ENCODE data around the gene CDC42BPG. TPM values are rescaled to one million over a fixed set of nuclear protein-coding genes. Genes with fewer than 3 reads are reported as not detected.
"Not testable (repeated sequence)": the region's sequence is repeated elsewhere in the genome, so short reads cannot be mapped to it uniquely, and the experiment has no call there.

CDC42BPG gene
- polyA plus RNA-seq, 3 donors, result 4.3 to 5.1 (median 4.3) TPM

DNA sequence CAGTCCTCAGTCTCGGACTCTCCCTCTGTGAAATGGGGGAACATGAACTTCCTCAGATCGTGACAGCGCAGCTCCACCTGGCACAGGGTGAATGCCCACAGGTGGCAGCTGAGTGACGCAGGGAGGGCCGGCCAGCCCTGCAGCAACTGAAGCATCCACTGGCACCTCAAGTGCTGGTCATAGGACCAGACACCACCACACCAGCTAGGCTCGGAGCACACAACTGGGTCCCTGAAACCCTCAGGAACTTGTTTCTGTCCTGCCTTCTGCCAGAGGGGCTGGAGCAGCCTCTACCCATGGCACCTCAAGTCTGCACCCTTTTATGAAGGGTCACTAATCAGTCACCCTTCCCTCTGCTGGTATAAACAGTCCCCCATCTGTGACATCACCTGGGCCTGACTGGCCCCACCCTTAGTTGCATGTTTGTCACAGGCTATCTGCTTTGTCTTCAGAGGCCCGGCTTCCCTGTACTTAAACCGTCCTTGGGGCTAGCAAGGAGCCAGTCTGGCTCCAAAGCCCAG is 7.4 kb upstream of the CDC42BPG start:
- no peak for DNase-seq (ENCODE audit: low read depth in 3 of 3, low spot score in 2 of 3)

DNA sequence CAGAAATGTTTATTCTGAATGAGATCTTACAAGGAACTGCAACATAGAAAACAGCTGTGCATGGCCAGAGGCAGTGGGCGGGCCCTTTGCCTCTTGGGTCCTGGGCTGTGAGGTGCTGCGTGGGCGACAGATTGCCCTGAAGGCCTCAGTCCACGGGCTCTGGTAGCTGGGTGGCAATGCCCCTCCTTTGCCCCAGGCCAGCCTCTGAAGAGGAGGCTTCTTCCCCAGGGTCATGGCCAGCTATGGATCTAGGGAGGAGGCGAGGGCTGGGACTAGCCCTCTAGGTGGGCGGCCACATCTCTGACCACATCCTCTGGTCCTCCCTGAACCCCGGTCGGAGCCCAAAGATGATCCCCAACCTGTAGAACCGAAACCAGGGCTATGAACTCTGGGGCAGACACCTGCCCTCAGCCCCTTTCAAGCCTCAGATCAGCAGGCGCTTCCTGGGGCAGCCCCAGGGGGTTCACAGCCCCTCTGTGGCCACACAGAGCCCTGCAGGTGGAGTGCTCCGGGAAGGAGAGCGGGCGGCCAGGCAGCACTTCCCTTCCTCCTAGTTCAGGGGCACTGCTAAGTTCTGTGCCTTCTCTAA is 6.6 kb upstream of the CDC42BPG start:
- DNase-seq (ENCODE audit: low read depth in 3 of 3, low spot score in 2 of 3), result no peak

DNA sequence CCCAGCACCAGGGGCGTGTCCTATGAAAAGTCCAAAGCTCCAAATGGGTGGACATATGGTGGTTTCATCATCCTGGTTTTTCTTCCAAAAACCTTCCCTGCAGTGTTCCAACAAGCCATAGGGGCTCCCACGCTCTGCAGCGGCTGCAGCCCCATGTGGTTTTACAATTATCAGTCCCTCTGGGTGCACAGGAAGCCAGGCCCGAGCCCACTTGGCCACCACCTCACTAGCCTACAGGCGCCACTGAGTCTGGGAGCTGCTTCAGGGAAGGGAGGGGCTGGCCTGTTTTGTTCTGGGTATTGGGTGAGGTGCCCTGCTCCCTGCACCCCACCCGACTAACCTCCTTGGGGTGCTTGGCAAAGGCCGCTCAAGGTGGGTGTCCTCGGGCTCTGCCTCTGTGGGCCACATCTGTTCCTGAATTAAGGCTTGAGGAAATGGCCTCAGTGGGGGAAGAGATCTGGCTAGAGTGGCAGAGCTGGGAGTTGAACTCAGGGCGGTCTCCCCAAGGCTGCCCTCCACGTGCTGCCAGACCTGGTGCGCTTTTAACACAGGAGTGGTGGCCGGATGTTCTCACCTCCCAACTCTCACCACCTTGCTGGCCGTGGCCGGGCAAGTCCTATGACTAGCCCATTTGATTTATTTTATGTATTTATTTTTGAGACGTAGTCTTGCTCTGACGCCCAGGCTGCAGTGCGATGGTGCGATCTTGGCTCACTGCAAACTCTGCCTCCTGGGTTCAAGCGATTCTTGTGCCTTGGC is 5.3 kb upstream of the CDC42BPG start:
- no peak for DNase-seq (ENCODE audit: low read depth in 3 of 3, low spot score in 2 of 3)

DNA sequence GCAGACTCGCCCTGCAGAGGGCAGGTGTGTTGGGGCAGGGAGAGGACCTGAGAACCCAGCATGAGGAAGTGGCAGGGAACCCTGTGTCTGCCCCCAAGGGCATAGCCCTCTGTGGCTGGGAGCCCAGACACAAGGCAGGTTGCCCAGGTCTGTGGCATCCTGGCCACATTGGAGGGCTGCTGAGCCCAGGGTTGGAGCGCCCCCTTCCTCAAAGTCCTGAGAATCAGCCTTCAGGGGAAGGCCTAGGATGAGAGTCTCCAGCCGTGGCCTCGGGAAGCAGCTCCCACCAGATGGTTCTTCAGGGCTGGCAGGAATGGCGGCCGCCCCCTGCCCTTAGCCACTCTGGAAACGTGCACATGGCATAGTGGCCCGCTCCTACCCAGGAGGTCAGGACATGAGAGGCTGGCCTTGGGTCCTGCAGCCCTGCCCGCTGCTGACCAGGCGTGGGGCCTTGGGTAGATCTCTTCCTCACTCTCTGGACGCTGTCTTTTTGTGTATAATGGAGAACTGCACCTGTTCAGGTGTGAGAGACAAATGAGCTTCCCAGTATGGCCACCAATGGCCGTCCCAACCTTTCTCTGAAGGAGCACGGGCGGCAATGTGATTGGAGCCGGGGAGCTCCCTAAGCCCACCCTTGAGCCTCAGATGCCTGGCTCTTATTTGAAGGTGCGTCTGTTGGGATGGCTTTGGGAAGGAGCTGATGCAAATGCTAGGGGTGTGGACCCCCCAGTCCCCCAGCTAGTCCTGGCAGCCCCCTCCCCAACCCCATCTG is 4.6 kb upstream of the CDC42BPG start:
- no peak for DNase-seq (ENCODE audit: low read depth in 3 of 3, low spot score in 2 of 3)

DNA sequence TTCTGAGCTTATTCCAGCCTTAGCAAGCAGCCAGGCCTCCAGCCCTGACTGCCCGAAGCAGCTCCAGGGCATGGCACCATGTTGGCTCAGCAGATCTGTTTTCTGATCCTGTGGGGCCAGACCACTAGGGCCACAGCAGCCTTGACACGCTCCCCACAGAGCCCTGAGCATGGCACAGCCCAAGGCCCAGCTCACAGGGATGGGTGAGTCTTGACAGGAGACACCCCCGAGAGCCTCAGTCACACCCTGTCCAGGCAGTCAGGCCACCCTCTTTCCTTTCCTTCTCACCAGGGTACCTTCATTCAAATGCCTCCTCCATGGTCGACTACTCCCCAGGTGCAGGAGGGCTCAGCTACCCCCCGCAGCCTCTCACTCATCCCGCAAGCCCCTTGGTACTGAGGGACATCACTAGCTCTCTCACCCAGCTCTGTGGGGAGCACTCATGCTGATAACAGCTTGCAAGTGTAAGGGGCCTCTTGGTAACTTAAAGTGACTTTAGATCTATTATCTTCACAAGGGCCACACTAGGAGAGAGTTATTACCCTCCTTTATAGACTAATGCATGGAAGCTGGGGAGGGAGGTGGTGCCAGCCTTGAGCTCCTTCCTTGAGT is 3.9 kb upstream of the CDC42BPG start:
- no peak for DNase-seq (ENCODE audit: low read depth in 3 of 3, low spot score in 2 of 3)

GRCh38 chr11:64846998-64847666 is 2.7 kb upstream of the CDC42BPG start:
- DNase-seq (ENCODE audit: low read depth in 3 of 3, low spot score in 2 of 3), result peak in 2 of 3 donors; percentile 57 to 81

GRCh38 chr11:64845776-64846129 is 1.3 kb upstream of the CDC42BPG start:
- not testable (repeated sequence) for DNase-seq (ENCODE audit: low read depth in 3 of 3, low spot score in 2 of 3)

GRCh38 chr11:64845129-64845775 is 799 bp upstream of the CDC42BPG start:
- no peak for DNase-seq (ENCODE audit: low read depth in 3 of 3, low spot score in 2 of 3)

GRCh38 chr11:64843686-64844329 is 645 bp downstream of the CDC42BPG start:
- DNase-seq (ENCODE audit: low read depth in 3 of 3, low spot score in 2 of 3), result no peak

- no peak for DNase-seq (ENCODE audit: low read depth in 3 of 3, low spot score in 2 of 3)
Observed at GRCh38 chr11:64842851-64843685, 1.4 kb downstream of the CDC42BPG start.

- no peak for DNase-seq (ENCODE audit: low read depth in 3 of 3, low spot score in 2 of 3)
Observed at GRCh38 chr11:64842366-64842759, 2.1 kb downstream of the CDC42BPG start.

DNA sequence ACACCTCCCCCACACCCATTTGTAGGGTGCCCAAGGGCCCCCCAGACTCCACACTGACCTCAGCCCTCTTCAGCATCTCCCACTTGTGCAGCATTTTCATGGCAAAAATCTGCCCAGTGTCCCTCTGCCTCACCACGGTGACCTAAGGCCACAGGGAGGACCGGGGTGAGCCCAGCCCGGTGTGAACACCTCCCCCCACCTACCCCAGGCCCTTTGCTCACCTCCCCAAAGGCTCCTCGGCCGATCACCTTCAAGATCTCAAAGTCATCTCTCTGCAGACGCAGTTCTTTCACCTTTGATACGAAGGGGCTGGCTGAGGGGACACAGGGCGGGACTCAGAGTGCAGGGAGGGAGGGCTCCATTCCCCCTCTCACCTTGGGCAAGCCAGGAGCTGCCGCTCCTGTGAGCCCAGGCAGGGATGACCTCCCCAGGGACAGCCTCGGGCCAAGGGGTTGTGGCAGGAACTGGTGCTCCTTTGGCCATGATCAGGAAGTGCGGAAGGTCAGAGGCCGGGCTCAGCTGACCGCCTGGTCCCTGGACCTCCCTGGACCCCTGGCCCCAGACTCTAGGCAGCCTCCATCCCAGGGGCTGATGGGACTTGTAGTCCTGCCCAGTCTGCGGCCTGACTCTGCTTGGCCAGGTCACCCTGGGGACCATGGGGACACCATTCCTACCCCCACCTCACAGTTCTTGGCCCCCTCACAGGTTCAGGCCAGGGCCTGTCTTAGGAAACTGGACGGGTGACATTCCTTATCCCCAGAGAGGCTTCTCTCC is 2.7 kb downstream of the CDC42BPG start:
- no peak for DNase-seq (ENCODE audit: low read depth in 3 of 3, low spot score in 2 of 3)

- DNase-seq (ENCODE audit: low read depth in 3 of 3, low spot score in 2 of 3), result no peak
Observed at GRCh38 chr11:64839887-64840782, 4.3 kb downstream of the CDC42BPG start.

GRCh38 chr11:64839335-64839734 is 5.1 kb downstream of the CDC42BPG start:
- no peak for DNase-seq (ENCODE audit: low read depth in 3 of 3, low spot score in 2 of 3)

GRCh38 chr11:64838600-64839334 is 5.7 kb downstream of the CDC42BPG start:
- no peak for DNase-seq (ENCODE audit: low read depth in 3 of 3, low spot score in 2 of 3)

GRCh38 chr11:64837887-64838351 is 6.5 kb downstream of the CDC42BPG start:
- DNase-seq (ENCODE audit: low read depth in 3 of 3, low spot score in 2 of 3), result no peak
